Endothelial cell (in vitro differentiated cells): ENCODE measurements around the gene WDR37. TPM values are rescaled to one million over a fixed set of nuclear protein-coding genes. Genes with fewer than 3 reads are reported as not detected.
A peak's percentile ranks its signal among the peaks of the same experiment; 100 is the strongest.

Experiments
- DNase-seq: peaks from one replicate; pipeline ENCODE4 v3.0.0; 2021; ENCODE audit warnings: low spot score
- H3K27ac Mint-ChIP-seq: one replicate; pipeline ENCODE4 v1.8.0; 2021; ENCODE audit warnings: mixed read lengths, inconsistent platforms; ENCODE audit not compliant: unreplicated experiment
- H3K27me3 Mint-ChIP-seq: one replicate; pipeline ENCODE4 v1.8.0; 2021; ENCODE audit warnings: mild to moderate bottlenecking, moderate library complexity, mixed read lengths, inconsistent platforms; ENCODE audit not compliant: unreplicated experiment
- H3K36me3 Mint-ChIP-seq: one replicate; pipeline ENCODE4 v1.8.0; 2021; ENCODE audit warnings: mild to moderate bottlenecking, low read depth, mixed read lengths, inconsistent platforms; ENCODE audit not compliant: unreplicated experiment
- H3K4me1 Mint-ChIP-seq: one replicate; pipeline ENCODE4 v1.8.0; 2021; ENCODE audit warnings: mild to moderate bottlenecking, mixed read lengths, inconsistent platforms; ENCODE audit not compliant: unreplicated experiment
- H3K4me3 Mint-ChIP-seq: one replicate; pipeline ENCODE4 v1.8.0; 2021; ENCODE audit warnings: mild to moderate bottlenecking, mixed read lengths, inconsistent platforms; ENCODE audit not compliant: unreplicated experiment
- H3K9me3 Mint-ChIP-seq: one replicate; pipeline ENCODE4 v1.8.0; 2021; ENCODE audit warnings: mixed read lengths, inconsistent platforms; ENCODE audit not compliant: unreplicated experiment
- total RNA-seq: library from RNA; stranded (reverse); fragmentation: NEBNext Ultra II Directional; extraction: Animal tissue kit (Norgen Biotek cat#: 25700); gene quantifications from one replicate; pipeline ENCODE4 v1.2.1, GENCODE V29; 2021; ENCODE audit not compliant: unreplicated experiment
- TF ChIP-seq, protein P1 (sequence below): fragments of 200-600 bp; sonication (generic); IDR thresholded peaks from one replicate; pipeline ENCODE4 v1.5.0; 2021; ENCODE audit warnings: antibody characterized with exemption; ENCODE audit not compliant: unreplicated experiment

WDR37 gene
- total RNA-seq, 1 donor from 2014 or later, result 32.6 TPM

DNA sequence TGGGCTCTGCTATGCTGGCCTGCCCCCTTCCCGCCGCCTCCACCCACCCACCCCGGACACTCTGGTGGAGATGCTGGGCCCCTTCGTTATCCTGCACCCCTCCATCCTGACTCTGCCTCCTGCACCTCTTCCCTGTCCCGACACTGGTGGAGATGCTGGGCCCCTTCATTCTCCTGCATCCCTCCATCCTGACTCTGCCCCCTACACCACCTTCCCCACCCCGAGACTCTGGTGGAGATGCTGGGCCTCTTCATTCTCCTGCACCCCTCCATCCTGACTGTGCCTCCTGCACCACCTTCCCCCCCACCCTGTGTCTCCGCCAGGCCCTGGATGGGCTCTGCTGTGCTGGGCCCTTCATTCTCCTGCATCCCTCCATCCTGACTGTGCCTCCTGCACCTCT lies 45.5 kb upstream of the WDR37 start:
- H3K9me3 Mint-ChIP-seq, result no peaks in the 10 kb centered on the region
- no peaks in the 10 kb centered on the region for H3K27me3 Mint-ChIP-seq
- no peak overlapping the region for H3K27ac Mint-ChIP-seq
- H3K4me3 Mint-ChIP-seq, result no peak overlapping the region
- TF ChIP-seq, protein P1, sequence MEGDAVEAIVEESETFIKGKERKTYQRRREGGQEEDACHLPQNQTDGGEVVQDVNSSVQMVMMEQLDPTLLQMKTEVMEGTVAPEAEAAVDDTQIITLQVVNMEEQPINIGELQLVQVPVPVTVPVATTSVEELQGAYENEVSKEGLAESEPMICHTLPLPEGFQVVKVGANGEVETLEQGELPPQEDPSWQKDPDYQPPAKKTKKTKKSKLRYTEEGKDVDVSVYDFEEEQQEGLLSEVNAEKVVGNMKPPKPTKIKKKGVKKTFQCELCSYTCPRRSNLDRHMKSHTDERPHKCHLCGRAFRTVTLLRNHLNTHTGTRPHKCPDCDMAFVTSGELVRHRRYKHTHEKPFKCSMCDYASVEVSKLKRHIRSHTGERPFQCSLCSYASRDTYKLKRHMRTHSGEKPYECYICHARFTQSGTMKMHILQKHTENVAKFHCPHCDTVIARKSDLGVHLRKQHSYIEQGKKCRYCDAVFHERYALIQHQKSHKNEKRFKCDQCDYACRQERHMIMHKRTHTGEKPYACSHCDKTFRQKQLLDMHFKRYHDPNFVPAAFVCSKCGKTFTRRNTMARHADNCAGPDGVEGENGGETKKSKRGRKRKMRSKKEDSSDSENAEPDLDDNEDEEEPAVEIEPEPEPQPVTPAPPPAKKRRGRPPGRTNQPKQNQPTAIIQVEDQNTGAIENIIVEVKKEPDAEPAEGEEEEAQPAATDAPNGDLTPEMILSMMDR, result no peak
- DNase-seq, result no peak
- H3K4me1 Mint-ChIP-seq, result peaks cover 8% of the 10 kb centered on the region
- H3K36me3 Mint-ChIP-seq, result peaks cover 69% of the 10 kb centered on the region

- Mint-ChIP-seq H3K27me3 (no peaks in the 10 kb centered on the region), H3K9me3 (no peaks in the 10 kb centered on the region), H3K27ac (no peak overlapping the region), H3K36me3 (peaks cover 65% of the 10 kb centered on the region), H3K4me1 (peaks cover 8% of the 10 kb centered on the region), H3K4me3 (peak overlapping the region; percentile 8)
- TF ChIP-seq, protein P1, result no peak
- no peak for DNase-seq
Observed at GRCh38 chr10:1011696-1012095, 44.5 kb upstream of the WDR37 start.

DNA sequence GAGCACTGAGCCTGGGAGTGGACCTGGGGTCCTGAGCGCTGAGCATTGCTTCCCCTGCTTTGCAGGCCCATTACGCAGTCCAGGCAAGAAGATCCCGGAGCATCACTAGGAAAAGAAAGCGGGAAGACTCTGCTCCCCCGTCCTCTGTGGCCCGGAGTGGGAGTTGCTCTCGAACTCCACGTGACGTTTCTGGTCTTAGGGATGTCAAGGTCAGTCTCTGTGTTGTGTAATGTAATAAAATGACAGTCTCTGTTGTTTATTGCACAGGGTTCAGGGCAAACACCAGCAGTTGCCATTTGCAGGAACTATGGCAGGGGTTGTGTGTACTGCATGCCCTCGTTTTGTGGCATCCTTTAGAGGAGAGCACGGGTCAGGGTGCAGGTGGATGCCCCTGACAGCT lies 40.5 kb upstream of the WDR37 start:
- TF ChIP-seq, protein P1, result no peak
- H3K4me3 Mint-ChIP-seq, result no peak overlapping the region
- H3K27me3 Mint-ChIP-seq, result no peaks in the 10 kb centered on the region
- H3K4me1 Mint-ChIP-seq, result no peaks in the 10 kb centered on the region
- H3K27ac Mint-ChIP-seq, result no peak overlapping the region
- H3K9me3 Mint-ChIP-seq, result no peaks in the 10 kb centered on the region
- no peak for DNase-seq
- peaks cover 67% of the 10 kb centered on the region for H3K36me3 Mint-ChIP-seq

DNA sequence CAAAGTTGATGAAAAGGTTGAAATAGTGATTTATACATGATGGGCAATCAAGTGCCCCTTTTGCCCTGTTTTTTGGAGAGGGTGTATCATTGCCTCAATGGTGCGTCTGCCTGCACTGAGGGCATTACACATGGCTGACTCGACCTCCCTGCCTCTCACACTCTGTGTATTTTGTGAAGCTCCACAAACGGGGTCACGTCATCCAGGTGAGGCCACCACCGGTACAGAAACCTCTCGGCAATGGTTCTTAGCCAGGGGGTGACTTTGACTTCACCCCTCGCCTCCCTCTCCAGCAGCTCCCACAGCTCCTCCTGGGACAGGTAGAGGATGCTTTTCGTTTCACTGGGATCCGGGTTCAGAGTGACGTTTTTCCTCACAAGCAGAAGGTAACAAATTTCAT lies 36.8 kb upstream of the WDR37 start:
- Mint-ChIP-seq H3K36me3 (peaks cover 38% of the 10 kb centered on the region), H3K27me3 (no peaks in the 10 kb centered on the region), H3K27ac (no peak overlapping the region), H3K4me1 (no peaks in the 10 kb centered on the region), H3K4me3 (peak overlapping the region; percentile 79), H3K9me3 (no peaks in the 10 kb centered on the region)
- TF ChIP-seq, protein P1, result no peak
- DNase-seq, result no peak

- Mint-ChIP-seq H3K36me3 (peaks cover 34% of the 10 kb centered on the region), H3K9me3 (no peaks in the 10 kb centered on the region), H3K4me3 (peak overlapping the region; percentile 27), H3K27ac (no peak overlapping the region), H3K4me1 (no peaks in the 10 kb centered on the region), H3K27me3 (no peaks in the 10 kb centered on the region)
- TF ChIP-seq, protein P1, result no peak
- no peak for DNase-seq
Observed at GRCh38 chr10:1020460-1020859, 35.7 kb upstream of the WDR37 start.
